HL-60 (cell line): ENCODE measurements around the gene PPL.

Experiments
- POLR2AphosphoS5 ChIP-seq: IDR thresholded peaks from 2 replicates; pipeline ENCODE4 v1.6.1; 2012; ENCODE audit warnings: low read depth
- SPI1 ChIP-seq: IDR thresholded peaks from 2 replicates; pipeline ENCODE4 v1.6.1; 2012; ENCODE audit warnings: low read depth, mild to moderate bottlenecking, borderline replicate concordance
- TF ChIP-seq, protein P1 (sequence below): IDR thresholded peaks from one replicate; pipeline ENCODE4 v1.5.1; 2011; ENCODE audit warnings: low read length, control low read depth, inconsistent platforms; ENCODE audit not compliant: insufficient read depth
- TF ChIP-seq, protein P2 (sequence below): IDR thresholded peaks from 2 replicates; pipeline ENCODE4 v1.6.1; 2012; ENCODE audit warnings: low read depth; ENCODE audit not compliant: insufficient replicate concordance

DNA sequence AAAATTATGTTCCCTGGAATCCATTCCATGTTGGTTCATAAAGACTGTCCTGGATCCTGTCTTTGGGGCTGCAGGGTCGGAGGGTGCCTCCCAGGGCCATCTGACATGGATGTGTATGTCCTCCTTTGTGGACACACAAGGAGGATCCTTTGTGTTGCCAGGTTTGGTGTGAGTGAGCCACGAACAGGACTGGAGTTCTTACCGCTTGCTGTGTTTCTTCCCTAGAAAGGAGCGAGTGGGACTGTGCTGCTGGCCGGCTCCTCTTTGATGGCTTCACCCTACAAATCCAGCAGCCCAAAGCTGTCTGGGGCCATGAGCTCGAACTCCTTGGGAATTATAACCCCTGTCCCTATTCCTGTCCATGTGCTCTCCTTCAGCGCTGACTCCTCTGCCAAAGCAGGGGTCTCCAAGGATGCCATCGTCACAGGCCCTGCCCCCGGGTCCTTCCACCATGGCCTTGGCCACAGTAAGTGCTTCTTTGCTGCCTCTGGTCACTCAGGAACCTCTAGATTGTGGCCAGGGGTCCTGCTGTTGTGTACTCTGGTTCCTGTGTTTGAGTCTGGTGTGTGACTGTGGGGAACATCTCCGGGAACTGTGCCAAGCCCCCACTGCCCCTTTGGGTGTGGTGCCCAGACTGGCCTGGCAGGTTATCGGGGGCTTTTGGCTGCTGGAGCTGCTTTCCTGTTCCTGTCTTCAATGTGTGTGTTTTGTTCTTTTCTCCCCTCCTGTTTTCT is 60.1 kb downstream of the PPL start:
- TF ChIP-seq, protein P1, sequence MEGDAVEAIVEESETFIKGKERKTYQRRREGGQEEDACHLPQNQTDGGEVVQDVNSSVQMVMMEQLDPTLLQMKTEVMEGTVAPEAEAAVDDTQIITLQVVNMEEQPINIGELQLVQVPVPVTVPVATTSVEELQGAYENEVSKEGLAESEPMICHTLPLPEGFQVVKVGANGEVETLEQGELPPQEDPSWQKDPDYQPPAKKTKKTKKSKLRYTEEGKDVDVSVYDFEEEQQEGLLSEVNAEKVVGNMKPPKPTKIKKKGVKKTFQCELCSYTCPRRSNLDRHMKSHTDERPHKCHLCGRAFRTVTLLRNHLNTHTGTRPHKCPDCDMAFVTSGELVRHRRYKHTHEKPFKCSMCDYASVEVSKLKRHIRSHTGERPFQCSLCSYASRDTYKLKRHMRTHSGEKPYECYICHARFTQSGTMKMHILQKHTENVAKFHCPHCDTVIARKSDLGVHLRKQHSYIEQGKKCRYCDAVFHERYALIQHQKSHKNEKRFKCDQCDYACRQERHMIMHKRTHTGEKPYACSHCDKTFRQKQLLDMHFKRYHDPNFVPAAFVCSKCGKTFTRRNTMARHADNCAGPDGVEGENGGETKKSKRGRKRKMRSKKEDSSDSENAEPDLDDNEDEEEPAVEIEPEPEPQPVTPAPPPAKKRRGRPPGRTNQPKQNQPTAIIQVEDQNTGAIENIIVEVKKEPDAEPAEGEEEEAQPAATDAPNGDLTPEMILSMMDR = no peak
- TF ChIP-seq POLR2AphosphoS5 = no peak
- TF ChIP-seq, protein P2, sequence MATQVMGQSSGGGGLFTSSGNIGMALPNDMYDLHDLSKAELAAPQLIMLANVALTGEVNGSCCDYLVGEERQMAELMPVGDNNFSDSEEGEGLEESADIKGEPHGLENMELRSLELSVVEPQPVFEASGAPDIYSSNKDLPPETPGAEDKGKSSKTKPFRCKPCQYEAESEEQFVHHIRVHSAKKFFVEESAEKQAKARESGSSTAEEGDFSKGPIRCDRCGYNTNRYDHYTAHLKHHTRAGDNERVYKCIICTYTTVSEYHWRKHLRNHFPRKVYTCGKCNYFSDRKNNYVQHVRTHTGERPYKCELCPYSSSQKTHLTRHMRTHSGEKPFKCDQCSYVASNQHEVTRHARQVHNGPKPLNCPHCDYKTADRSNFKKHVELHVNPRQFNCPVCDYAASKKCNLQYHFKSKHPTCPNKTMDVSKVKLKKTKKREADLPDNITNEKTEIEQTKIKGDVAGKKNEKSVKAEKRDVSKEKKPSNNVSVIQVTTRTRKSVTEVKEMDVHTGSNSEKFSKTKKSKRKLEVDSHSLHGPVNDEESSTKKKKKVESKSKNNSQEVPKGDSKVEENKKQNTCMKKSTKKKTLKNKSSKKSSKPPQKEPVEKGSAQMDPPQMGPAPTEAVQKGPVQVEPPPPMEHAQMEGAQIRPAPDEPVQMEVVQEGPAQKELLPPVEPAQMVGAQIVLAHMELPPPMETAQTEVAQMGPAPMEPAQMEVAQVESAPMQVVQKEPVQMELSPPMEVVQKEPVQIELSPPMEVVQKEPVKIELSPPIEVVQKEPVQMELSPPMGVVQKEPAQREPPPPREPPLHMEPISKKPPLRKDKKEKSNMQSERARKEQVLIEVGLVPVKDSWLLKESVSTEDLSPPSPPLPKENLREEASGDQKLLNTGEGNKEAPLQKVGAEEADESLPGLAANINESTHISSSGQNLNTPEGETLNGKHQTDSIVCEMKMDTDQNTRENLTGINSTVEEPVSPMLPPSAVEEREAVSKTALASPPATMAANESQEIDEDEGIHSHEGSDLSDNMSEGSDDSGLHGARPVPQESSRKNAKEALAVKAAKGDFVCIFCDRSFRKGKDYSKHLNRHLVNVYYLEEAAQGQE = no peak
- TF ChIP-seq SPI1 = no peak
